ENCODE results near the gene GABRB3. TPM values are rescaled to one million over a fixed set of nuclear protein-coding genes. Genes with fewer than 3 reads are reported as not detected.
A peak's percentile ranks its signal among the peaks of the same experiment; 100 is the strongest.

GABRB3 gene
- total and polyA plus RNA-seq, 2 of the 8 experiments (the other 6 are each of a cell fraction or from before 2014, with no cell fraction given): 98.8 to 163 TPM

GRCh38 chr15:26712335-26712734, 60.5 kb downstream of the GABRB3 start:
- Histone ChIP-seq H3K4ac (replicated peaks; ENCODE audit: insufficient read length, low read depth, low read length) (no peak overlapping the region), H3K9me3 (ENCODE audit: insufficient read depth in 2 of 2, low read depth in 1 of 2, low read length in 1 of 2) (no peaks in the 10 kb centered on the region), H2BK15ac (ENCODE audit: low read length) (no peak overlapping the region), H3K4me2 (ENCODE audit: insufficient read depth in 1 of 2, low read depth in 2 of 2, low read length in 2 of 2) (no peak overlapping the region; a peak in 1 of 4 replicates), H2BK120ac (replicated peaks; ENCODE audit: low read depth, low read length) (no peak overlapping the region), H3K56ac (replicated peaks; ENCODE audit: insufficient read length, low read depth, low read length) (no peak overlapping the region), H3K14ac (ENCODE audit: insufficient read length) (no peak overlapping the region), H4K5ac (ENCODE audit: insufficient read length, low read depth, low read length) (no peak overlapping the region), H3K27ac (ENCODE audit: low read depth, low read length) (no peak overlapping the region), H2BK20ac (ENCODE audit: low read length) (0 out of 2 replicates have a peak overlapping the region, but pooled peaks have one; percentile 21), H3K4me1 (replicated peaks in 1 of 4; ENCODE audit: control insufficient read depth in 3 of 4, insufficient read depth in 4 of 4, low read length in 3 of 4) (peaks cover 4 to 19% (median 12%) of the 10 kb centered on the region in 4 experiments), H4K8ac (ENCODE audit: extremely low read depth, insufficient read depth, low read length) (no peak overlapping the region), H4K91ac (replicated peaks; ENCODE audit: insufficient read length, low read length) (peak overlapping the region; percentile 31), H3K23ac (ENCODE audit: insufficient read length) (no peak overlapping the region), H2BK5ac (ENCODE audit: low read depth, low read length) (0 out of 2 replicates have a peak overlapping the region, but pooled peaks have one; percentile 49), H2AK5ac (ENCODE audit: low read depth, low read length) (0 out of 2 replicates have a peak overlapping the region, but pooled peaks have one; percentile 43), H2AFZ (ENCODE audit: low read length) (no peak overlapping the region), H3K23me2 (ENCODE audit: low read depth, low read length) (no peaks in the 10 kb centered on the region), H4K20me1 (replicated peaks in 1 of 2; ENCODE audit: control insufficient read depth in 1 of 2, insufficient read depth in 2 of 2, low read length in 2 of 2) (peaks cover 2 to 4% of the 10 kb centered on the region in 2 experiments), H3K9ac (replicated peaks in 1 of 4; ENCODE audit: extremely low read depth in 1 of 4, low read depth in 3 of 4, low read length in 3 of 4) (no peak overlapping the region), H3K27me3 (replicated peaks in 1 of 4; ENCODE audit: control insufficient read depth in 3 of 4, extremely low read depth in 1 of 4, insufficient read depth in 3 of 4, low read length in 3 of 4) (no peaks in the 10 kb centered on the region), H3K36me3 (ENCODE audit: control insufficient read depth in 2 of 4, insufficient read depth in 4 of 4, low read length in 3 of 4) (no peaks in the 10 kb centered on the region), H3K79me2 (ENCODE audit: control insufficient read depth in 1 of 2, insufficient read depth in 2 of 2, low read length in 2 of 2) (peaks cover 8 to 95% of the 10 kb centered on the region in 2 experiments; a peak in 3 of 4 replicates), H3K4me3 (ENCODE audit: extremely low read depth in 1 of 4, insufficient read depth in 2 of 4, low read depth in 3 of 4, low read length in 4 of 4) (no peak overlapping the region), H3K18ac (ENCODE audit: extremely low read depth, low read length) (no peak overlapping the region), H3K79me1 (ENCODE audit: low read depth, low read length) (peaks cover 24% of the 10 kb centered on the region), H2BK12ac (ENCODE audit: low read depth, low read length) (no peak overlapping the region; the same call in 1 of the 2 replicates)
- DNase-seq (ENCODE audit: low read depth in 1 of 2, low spot score in 2 of 2): no peak
- FAIRE-seq: no peak
- POLR2A ChIA-PET (ENCODE audit: partially characterized antibody): interaction anchor here (1.2 to 1.7 kb wide), 2 partner anchors 9 to 24 kb away, joined by 3 to 4 read pairs; no protein-coding TSS in a partner anchor
- CTCF ChIA-PET (ENCODE audit: partially characterized antibody): interaction anchor here (1.2 kb wide), 1 partner anchor 26 kb away, joined by 3 read pairs; no protein-coding TSS in a partner anchor
- WGBS, 2 experiments (ENCODE audit: extremely low coverage in 1 of 2, insufficient coverage in 1 of 2, insufficient read length in 1 of 2, insufficient replicate concordance in 2 of 2, low coverage in 1 of 2, low lambda C conversion rate in 2 of 2, missing lambda C conversion rate in 1 of 2): 93% methylated on average over 4 of the region's 5 CpGs; no CpG with 5 or more reads in 1 of the 2 experiments
- TF ChIP-seq TEAD4 (IDR thresholded peaks at IDR 0.05; ENCODE audit: low read depth, low read length) (no peak), ATF3 (IDR thresholded peaks at IDR 0.05; ENCODE audit: insufficient read depth, low read depth, low read length) (no peak), USF2 (IDR thresholded peaks at IDR 0.05; ENCODE audit: low read length) (no peak), CREB1 (IDR thresholded peaks at IDR 0.05) (no peak), RAD21 (IDR thresholded peaks at IDR 0.05 in 1 of 2, conservative IDR thresholded peaks at IDR 0.05 in 1 of 2; ENCODE audit: low read depth in 2 of 2, low read length in 2 of 2) (no peak), POLR2A (IDR thresholded peaks at IDR 0.05; ENCODE audit: control extremely low read depth in 1 of 2, low read depth in 2 of 2, low read length in 2 of 2) (no peak), CEBPB (IDR thresholded peaks at IDR 0.05; ENCODE audit: low read depth, low read length) (no peak), RBBP5 (IDR thresholded peaks at IDR 0.05; ENCODE audit: borderline replicate concordance, low read depth, low read length) (no peak), POLR2AphosphoS5 (IDR thresholded peaks at IDR 0.05; ENCODE audit: low read depth, low read length) (no peak)
- TF ChIP-seq, protein P1, sequence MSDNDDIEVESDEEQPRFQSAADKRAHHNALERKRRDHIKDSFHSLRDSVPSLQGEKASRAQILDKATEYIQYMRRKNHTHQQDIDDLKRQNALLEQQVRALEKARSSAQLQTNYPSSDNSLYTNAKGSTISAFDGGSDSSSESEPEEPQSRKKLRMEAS (IDR thresholded peaks at IDR 0.05): no peak
- TF ChIP-seq, protein P2, sequence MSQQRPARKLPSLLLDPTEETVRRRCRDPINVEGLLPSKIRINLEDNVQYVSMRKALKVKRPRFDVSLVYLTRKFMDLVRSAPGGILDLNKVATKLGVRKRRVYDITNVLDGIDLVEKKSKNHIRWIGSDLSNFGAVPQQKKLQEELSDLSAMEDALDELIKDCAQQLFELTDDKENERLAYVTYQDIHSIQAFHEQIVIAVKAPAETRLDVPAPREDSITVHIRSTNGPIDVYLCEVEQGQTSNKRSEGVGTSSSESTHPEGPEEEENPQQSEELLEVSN (IDR thresholded peaks at IDR 0.05): no peak

Data from H1 (cell line).